ENCODE results near the gene TAF4. TPM values are rescaled to one million over a fixed set of nuclear protein-coding genes. Genes with fewer than 3 reads are reported as not detected.

The TAF4 gene
- total and polyA plus RNA-seq, 2 of the 13 experiments (the other 11 are each of a cell fraction or from before 2014, with no cell fraction given): 5.9 to 12.0 TPM

GRCh38 chr20:62002882-62003480 lies 62.7 kb downstream of the TAF4 start (continued):
- no peak for TF ChIP-seq ZNF180 (CRISPR knock-in tag; IDR thresholded peaks at IDR 0.05; ENCODE audit: borderline replicate concordance, low read depth)
- TF ChIP-seq ZBTB21 (CRISPR knock-in tag; IDR thresholded peaks at IDR 0.05): peak; percentile 50; the same call in 1 of the 2 replicates
- 0 out of 2 replicates have a peak, but pooled peaks have one; percentile 46 for TF ChIP-seq ZNF333 (CRISPR knock-in tag; IDR thresholded peaks at IDR 0.05; ENCODE audit: borderline replicate concordance)
- peak; percentile 93 for TF ChIP-seq RBM22 (optimal IDR thresholded peaks at IDR 0.05; ENCODE audit: low read length)
- TF ChIP-seq U2AF1 (optimal IDR thresholded peaks at IDR 0.05; ENCODE audit: low read depth, low read length): no peak
- no peak for TF ChIP-seq NAIF1 (CRISPR knock-in tag; IDR thresholded peaks at IDR 0.05; ENCODE audit: borderline replicate concordance)
- 0 out of 2 replicates have a peak, but pooled peaks have one; percentile 35 for TF ChIP-seq ZMYM3 (CRISPR knock-in tag; IDR thresholded peaks at IDR 0.05)
- no peak for TF ChIP-seq ZNF101 (CRISPR knock-in tag; IDR thresholded peaks at IDR 0.05; ENCODE audit: borderline replicate concordance, low read depth)
- no peak for TF ChIP-seq ZNF33B (CRISPR knock-in tag; IDR thresholded peaks at IDR 0.05)
- no peak for TF ChIP-seq PAX8 (CRISPR knock-in tag; IDR thresholded peaks at IDR 0.05; ENCODE audit: borderline replicate concordance)
- TF ChIP-seq CTCF (CRISPR knock-in tag; IDR thresholded peaks at IDR 0.05): 0 out of 2 replicates have a peak, but pooled peaks have one; percentile 4
- no peak for TF ChIP-seq AGO1 (IDR thresholded peaks at IDR 0.05; ENCODE audit: low read depth, low read length, poor library complexity, severe bottlenecking)
- peak; percentile 79 for TF ChIP-seq MYC (CRISPR knock-in tag; IDR thresholded peaks at IDR 0.05; ENCODE audit: borderline replicate concordance)
- TF ChIP-seq ZHX1 (CRISPR knock-in tag; IDR thresholded peaks at IDR 0.05; ENCODE audit: low read depth): peak; percentile 80; the same call in 1 of the 2 replicates
- no peak for TF ChIP-seq ZNF747 (CRISPR knock-in tag; IDR thresholded peaks at IDR 0.05; ENCODE audit: borderline replicate concordance)
- TF ChIP-seq HES4 (CRISPR knock-in tag; IDR thresholded peaks at IDR 0.05; ENCODE audit: borderline replicate concordance): peak; percentile 71; the same call in 1 of the 2 replicates
- no peak for TF ChIP-seq ZNF790 (CRISPR knock-in tag; IDR thresholded peaks at IDR 0.05; ENCODE audit: borderline replicate concordance)
- peak; percentile 85 for TF ChIP-seq HOXA3 (CRISPR knock-in tag; IDR thresholded peaks at IDR 0.05)
- no peak for TF ChIP-seq AFF4 (CRISPR knock-in tag; IDR thresholded peaks at IDR 0.05)
- TF ChIP-seq MXD1 (CRISPR knock-in tag; IDR thresholded peaks at IDR 0.05): 0 out of 2 replicates have a peak, but pooled peaks have one; percentile 16

Measured in HepG2 (cell line).